PC-3 (cell line): ENCODE measurements around the gene TECRL.

Experiments used
- EZH2 ChIP-seq: fragments of 300-600 bp; sonication (generic); IDR thresholded peaks from one replicate; pipeline ENCODE4 v1.6.1; 2017; ENCODE audit warnings: antibody characterized with exemption, mild to moderate bottlenecking, low read length; ENCODE audit not compliant: unreplicated experiment
- TF ChIP-seq, protein P1 (sequence below): fragments of 300-600 bp; sonication (generic); conservative IDR thresholded peaks from 2 replicates; pipeline ENCODE4 v1.5.1; 2017; ENCODE audit warnings: antibody characterized with exemption, low read depth, mild to moderate bottlenecking, low read length

DNA sequence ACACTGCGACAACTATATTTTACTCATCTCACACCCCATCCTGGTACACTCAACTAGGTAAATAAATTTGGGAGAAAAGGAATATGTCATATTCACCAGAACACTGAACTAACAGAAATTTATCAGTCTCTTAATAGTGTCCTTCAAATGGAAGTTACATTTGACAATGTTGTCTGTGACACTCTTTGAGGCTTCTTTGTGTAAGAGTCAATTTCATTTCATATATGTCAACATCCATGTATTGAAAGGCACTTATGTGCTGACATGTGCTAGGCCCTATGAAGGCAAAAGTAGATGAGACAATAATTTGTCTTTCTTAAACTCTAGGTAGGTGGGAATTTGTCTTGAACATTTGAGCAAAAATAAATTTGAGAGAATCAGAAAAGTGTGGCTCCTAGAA lies 82.0 kb downstream of the TECRL start:
- TF ChIP-seq, protein P1, sequence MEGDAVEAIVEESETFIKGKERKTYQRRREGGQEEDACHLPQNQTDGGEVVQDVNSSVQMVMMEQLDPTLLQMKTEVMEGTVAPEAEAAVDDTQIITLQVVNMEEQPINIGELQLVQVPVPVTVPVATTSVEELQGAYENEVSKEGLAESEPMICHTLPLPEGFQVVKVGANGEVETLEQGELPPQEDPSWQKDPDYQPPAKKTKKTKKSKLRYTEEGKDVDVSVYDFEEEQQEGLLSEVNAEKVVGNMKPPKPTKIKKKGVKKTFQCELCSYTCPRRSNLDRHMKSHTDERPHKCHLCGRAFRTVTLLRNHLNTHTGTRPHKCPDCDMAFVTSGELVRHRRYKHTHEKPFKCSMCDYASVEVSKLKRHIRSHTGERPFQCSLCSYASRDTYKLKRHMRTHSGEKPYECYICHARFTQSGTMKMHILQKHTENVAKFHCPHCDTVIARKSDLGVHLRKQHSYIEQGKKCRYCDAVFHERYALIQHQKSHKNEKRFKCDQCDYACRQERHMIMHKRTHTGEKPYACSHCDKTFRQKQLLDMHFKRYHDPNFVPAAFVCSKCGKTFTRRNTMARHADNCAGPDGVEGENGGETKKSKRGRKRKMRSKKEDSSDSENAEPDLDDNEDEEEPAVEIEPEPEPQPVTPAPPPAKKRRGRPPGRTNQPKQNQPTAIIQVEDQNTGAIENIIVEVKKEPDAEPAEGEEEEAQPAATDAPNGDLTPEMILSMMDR: no peak
- TF ChIP-seq EZH2: no peak
